Measurements from ENCODE around the gene CCR8.

Gene CCR8

DNA sequence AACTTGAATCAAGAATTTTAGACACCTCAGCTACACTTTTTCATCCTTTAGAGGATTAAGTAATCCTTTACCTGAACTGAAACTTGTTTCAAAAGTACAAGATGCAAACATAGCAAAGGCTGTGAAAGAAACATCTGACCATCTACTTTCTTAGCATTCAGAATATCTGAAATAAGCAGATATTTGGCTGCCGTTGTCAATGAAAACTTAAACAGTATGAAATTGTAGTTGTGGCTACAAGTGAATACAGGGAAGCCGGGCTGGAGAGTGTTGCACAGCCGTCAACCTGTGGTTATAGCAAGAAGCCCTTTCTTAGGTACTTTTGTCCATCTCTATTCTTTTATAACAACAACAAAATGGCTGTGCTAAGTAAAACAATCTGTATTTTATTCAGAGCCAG is 42.7 kb upstream of the CCR8 start:
- H3K9me3 ChIP-seq (ENCODE audit: insufficient read depth, low read length), result no peaks in the 10 kb centered on the region
- no peaks in the 10 kb centered on the region for H3K36me3 ChIP-seq (ENCODE audit: insufficient read depth, insufficient read length, low read length)
- no peak overlapping the region for H3K4me3 ChIP-seq (ENCODE audit: insufficient read length, low read depth)

DNA sequence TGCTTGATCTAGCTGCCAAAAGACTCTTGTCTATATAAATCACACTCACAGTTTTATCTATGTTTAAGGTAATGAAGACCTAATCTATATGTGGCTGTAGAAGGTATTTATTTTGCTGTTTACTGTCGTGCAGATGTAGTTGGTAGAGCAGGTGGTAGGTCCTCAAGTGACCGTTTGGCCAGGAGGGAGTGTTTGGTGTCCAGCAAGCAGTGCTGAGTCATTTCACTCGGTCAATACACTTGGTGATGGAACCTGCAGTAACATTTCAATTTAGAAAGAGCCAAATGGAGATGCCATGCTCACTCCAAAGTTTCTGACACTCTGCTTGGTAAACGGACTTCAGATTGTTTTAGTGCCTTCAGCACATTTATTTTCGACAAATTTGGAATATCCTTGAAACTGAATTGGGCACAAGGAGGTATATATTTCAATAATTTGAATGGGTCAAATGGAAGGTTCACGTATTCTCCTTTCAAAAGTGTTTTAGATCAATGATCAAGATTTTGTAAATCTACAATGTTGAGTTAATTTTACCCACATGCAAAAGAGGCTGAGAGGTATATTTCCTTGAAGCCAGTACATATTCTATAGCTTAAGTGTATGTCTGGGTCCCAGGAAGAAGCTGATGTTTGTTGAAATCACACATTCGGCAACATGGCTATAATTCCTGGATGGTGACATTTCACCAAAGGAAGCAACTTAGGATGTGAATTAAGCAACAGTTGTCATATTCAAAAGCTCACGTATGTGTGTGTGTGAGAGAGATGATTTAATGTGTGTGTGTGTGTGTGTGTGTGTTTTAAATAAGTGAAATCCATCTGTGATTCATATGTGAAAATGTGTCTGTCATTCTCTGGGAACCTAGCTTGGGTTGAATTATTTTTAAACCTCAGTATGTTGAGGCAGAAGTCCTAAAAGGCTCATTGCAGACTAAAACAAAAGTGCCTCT is 42.0 kb upstream of the CCR8 start:
- Histone ChIP-seq H3K9me3 (ENCODE audit: insufficient read depth, low read length) (no peaks in the 10 kb centered on the region), H3K36me3 (ENCODE audit: insufficient read depth, insufficient read length, low read length) (no peaks in the 10 kb centered on the region), H3K27me3 (ENCODE audit: insufficient read depth, insufficient read length) (no peaks in the 10 kb centered on the region), H3K9ac (ENCODE audit: insufficient read length, low read depth) (no peak overlapping the region), H3K4me1 (ENCODE audit: insufficient read depth, insufficient read length) (no peaks in the 10 kb centered on the region), H3K4me3 (ENCODE audit: insufficient read length, low read depth) (no peak overlapping the region)
- DNase-seq (ENCODE audit: low read depth, low spot score), result no peak
- TF ChIP-seq SUZ12 (IDR thresholded peaks at IDR 0.05; ENCODE audit: extremely low read depth, insufficient read depth, insufficient read length), result no peak
- TF ChIP-seq YY1 (IDR thresholded peaks at IDR 0.05; ENCODE audit: insufficient read depth, insufficient read length), result no peak
- TF ChIP-seq ZNF274 (IDR thresholded peaks at IDR 0.05; ENCODE audit: low read depth, low read length), result no peak

More for the DNA sequence above, 42.7 kb upstream of the CCR8 start:
- DNase-seq (ENCODE audit: low read depth, low spot score), result no peak
- no peak for TF ChIP-seq SUZ12 (IDR thresholded peaks at IDR 0.05; ENCODE audit: extremely low read depth, insufficient read depth, insufficient read length)
- no peak for TF ChIP-seq ZNF274 (IDR thresholded peaks at IDR 0.05; ENCODE audit: low read depth, low read length)
- no peak for TF ChIP-seq YY1 (IDR thresholded peaks at IDR 0.05; ENCODE audit: insufficient read depth, insufficient read length)
- Histone ChIP-seq H3K27me3 (ENCODE audit: insufficient read depth, insufficient read length) (no peaks in the 10 kb centered on the region), H3K4me1 (ENCODE audit: insufficient read depth, insufficient read length) (no peaks in the 10 kb centered on the region), H3K9ac (ENCODE audit: insufficient read length, low read depth) (no peak overlapping the region)

DNA sequence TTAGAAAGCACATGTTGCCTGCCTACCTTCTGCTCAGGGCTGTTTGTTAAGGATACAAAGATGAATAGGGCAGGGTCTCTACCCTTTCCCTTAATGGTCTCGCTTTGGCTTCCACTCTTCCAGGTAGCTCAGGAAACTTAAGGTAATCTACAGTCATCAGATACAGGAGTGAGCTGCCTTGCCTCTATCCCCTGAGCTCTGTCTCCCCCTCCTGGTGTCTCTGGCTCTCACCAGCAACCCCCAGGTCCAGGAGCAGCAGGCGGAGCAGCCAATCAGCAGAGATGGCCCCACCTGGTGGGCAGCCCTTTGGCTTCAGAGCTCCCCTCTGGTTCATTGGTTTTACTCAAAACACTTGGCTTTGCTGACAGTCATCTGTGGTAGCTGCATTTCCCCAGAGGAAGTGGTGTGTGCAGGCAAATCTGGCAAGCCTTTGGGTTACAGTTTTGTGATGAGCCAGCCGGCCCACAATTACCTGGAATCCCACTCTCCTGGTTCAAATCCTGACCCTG is 41.2 kb upstream of the CCR8 start:
- TF ChIP-seq ZNF274 (IDR thresholded peaks at IDR 0.05; ENCODE audit: low read depth, low read length) (no peak), SUZ12 (IDR thresholded peaks at IDR 0.05; ENCODE audit: extremely low read depth, insufficient read depth, insufficient read length) (no peak), YY1 (IDR thresholded peaks at IDR 0.05; ENCODE audit: insufficient read depth, insufficient read length) (no peak)
- H3K4me1 ChIP-seq (ENCODE audit: insufficient read depth, insufficient read length), result no peaks in the 10 kb centered on the region
- no peaks in the 10 kb centered on the region for H3K9me3 ChIP-seq (ENCODE audit: insufficient read depth, low read length)
- no peaks in the 10 kb centered on the region for H3K36me3 ChIP-seq (ENCODE audit: insufficient read depth, insufficient read length, low read length)
- peak; percentile 91 for DNase-seq (ENCODE audit: low read depth, low spot score)
- no peak overlapping the region for H3K9ac ChIP-seq (ENCODE audit: insufficient read length, low read depth)
- no peak overlapping the region for H3K4me3 ChIP-seq (ENCODE audit: insufficient read length, low read depth)
- no peaks in the 10 kb centered on the region for H3K27me3 ChIP-seq (ENCODE audit: insufficient read depth, insufficient read length)

DNA sequence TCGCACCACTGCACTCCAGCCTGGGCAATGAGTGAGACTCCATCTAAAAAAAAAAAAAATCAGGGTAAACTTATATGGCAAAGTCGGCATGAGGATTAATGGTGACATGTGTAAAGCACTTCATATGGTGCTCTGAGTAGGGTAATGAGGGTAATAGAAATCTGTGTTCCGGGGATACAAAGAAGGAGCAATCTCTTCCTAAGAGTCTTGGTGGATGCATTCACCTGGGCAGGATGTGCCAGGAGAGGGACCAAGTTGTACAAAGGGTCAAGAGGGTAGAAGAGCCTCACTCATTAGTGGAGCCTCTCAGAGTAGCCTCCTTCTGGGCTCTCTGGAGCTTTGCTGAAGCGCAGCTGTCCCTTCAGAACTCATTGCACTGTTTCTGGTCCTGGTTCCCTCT is 40.4 kb upstream of the CCR8 start:
- no peaks in the 10 kb centered on the region for H3K4me1 ChIP-seq (ENCODE audit: insufficient read depth, insufficient read length)
- no peak overlapping the region for H3K4me3 ChIP-seq (ENCODE audit: insufficient read length, low read depth)
- no peak overlapping the region for H3K9ac ChIP-seq (ENCODE audit: insufficient read length, low read depth)
- H3K9me3 ChIP-seq (ENCODE audit: insufficient read depth, low read length), result no peaks in the 10 kb centered on the region
- H3K27me3 ChIP-seq (ENCODE audit: insufficient read depth, insufficient read length), result no peaks in the 10 kb centered on the region
- TF ChIP-seq SUZ12 (IDR thresholded peaks at IDR 0.05; ENCODE audit: extremely low read depth, insufficient read depth, insufficient read length), result no peak
- no peak for TF ChIP-seq ZNF274 (IDR thresholded peaks at IDR 0.05; ENCODE audit: low read depth, low read length)
- no peak for TF ChIP-seq YY1 (IDR thresholded peaks at IDR 0.05; ENCODE audit: insufficient read depth, insufficient read length)
- no peaks in the 10 kb centered on the region for H3K36me3 ChIP-seq (ENCODE audit: insufficient read depth, insufficient read length, low read length)
- DNase-seq (ENCODE audit: low read depth, low spot score), result no peak

DNA sequence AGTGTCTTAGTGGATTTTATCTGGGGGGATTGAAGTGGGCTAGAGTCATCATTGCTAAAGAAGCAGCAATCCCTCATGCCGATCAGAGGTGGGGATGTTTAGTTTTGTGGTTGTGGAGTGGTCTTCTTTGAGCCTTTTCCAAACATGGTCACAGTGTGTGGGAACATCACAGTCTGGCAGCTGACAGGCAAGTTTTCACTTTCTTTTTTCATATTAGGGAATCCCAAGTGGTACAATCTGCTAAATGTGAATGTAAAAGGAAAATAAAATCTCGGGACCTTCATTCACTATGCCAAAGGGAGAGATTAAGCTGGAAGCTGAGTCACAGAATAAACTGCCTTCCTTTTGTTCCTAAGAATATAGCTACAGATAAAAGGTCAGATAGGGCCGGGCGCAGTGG is 39.3 kb upstream of the CCR8 start:
- no peak overlapping the region for H3K4me3 ChIP-seq (ENCODE audit: insufficient read length, low read depth)
- no peak overlapping the region for H3K9ac ChIP-seq (ENCODE audit: insufficient read length, low read depth)
- TF ChIP-seq YY1 (IDR thresholded peaks at IDR 0.05; ENCODE audit: insufficient read depth, insufficient read length) (no peak), SUZ12 (IDR thresholded peaks at IDR 0.05; ENCODE audit: extremely low read depth, insufficient read depth, insufficient read length) (no peak), ZNF274 (IDR thresholded peaks at IDR 0.05; ENCODE audit: low read depth, low read length) (no peak)
- no peak for DNase-seq (ENCODE audit: low read depth, low spot score)
- H3K27me3 ChIP-seq (ENCODE audit: insufficient read depth, insufficient read length), result no peaks in the 10 kb centered on the region
- H3K9me3 ChIP-seq (ENCODE audit: insufficient read depth, low read length), result no peaks in the 10 kb centered on the region
- H3K4me1 ChIP-seq (ENCODE audit: insufficient read depth, insufficient read length), result no peaks in the 10 kb centered on the region
- H3K36me3 ChIP-seq (ENCODE audit: insufficient read depth, insufficient read length, low read length), result no peaks in the 10 kb centered on the region

DNA sequence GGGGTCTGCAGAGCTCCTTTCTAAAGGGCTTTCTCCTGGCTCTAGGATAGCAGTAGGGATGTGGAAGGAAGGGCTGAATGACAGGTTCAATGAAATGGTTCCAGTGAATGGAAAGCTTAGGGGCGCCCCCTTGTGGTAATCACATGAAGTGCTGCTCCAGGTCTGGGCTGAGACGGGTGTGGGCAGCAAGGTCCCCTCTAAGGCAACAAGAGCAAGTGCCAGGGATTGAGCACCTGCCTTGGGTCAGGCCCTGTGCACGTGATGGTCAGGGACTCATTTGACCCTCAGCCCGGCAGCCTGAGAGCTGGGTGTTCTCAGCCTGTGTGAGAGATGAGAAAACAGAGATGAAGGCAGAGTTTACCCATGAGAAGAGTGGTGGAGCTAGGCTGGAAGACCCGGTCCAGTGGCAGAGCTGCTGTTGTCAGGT is 37.6 kb upstream of the CCR8 start:
- DNase-seq (ENCODE audit: low read depth, low spot score), result peak; percentile 66
- no peaks in the 10 kb centered on the region for H3K4me1 ChIP-seq (ENCODE audit: insufficient read depth, insufficient read length)
- H3K9me3 ChIP-seq (ENCODE audit: insufficient read depth, low read length), result no peaks in the 10 kb centered on the region
- no peak overlapping the region for H3K4me3 ChIP-seq (ENCODE audit: insufficient read length, low read depth)
- no peak for TF ChIP-seq SUZ12 (IDR thresholded peaks at IDR 0.05; ENCODE audit: extremely low read depth, insufficient read depth, insufficient read length)
- no peak for TF ChIP-seq YY1 (IDR thresholded peaks at IDR 0.05; ENCODE audit: insufficient read depth, insufficient read length)
- TF ChIP-seq ZNF274 (IDR thresholded peaks at IDR 0.05; ENCODE audit: low read depth, low read length), result no peak
- no peak overlapping the region for H3K9ac ChIP-seq (ENCODE audit: insufficient read length, low read depth)
- no peaks in the 10 kb centered on the region for H3K27me3 ChIP-seq (ENCODE audit: insufficient read depth, insufficient read length)
- H3K36me3 ChIP-seq (ENCODE audit: insufficient read depth, insufficient read length, low read length), result no peaks in the 10 kb centered on the region

DNA sequence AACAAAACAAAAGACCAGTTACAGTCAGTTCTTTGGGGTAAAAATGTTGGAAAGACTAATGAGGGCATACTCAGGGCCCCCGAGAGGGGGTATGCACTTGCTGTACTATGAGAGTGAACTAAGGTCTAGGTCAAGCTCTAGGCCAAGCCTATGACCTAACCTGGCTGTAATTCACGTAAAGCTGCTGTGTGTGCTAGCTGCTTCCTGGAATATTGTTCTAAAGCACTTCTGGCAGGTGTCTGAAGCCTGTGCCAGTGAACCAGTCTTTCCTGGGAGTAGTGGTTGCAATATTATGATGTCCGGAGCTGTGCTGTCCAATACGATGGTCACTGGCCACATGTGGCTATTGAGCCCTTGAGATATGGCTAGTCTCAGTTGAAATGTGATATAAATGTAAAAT is 36.5 kb upstream of the CCR8 start:
- TF ChIP-seq SUZ12 (IDR thresholded peaks at IDR 0.05; ENCODE audit: extremely low read depth, insufficient read depth, insufficient read length) (no peak), YY1 (IDR thresholded peaks at IDR 0.05; ENCODE audit: insufficient read depth, insufficient read length) (no peak), ZNF274 (IDR thresholded peaks at IDR 0.05; ENCODE audit: low read depth, low read length) (no peak)
- no peaks in the 10 kb centered on the region for H3K4me1 ChIP-seq (ENCODE audit: insufficient read depth, insufficient read length)
- no peaks in the 10 kb centered on the region for H3K9me3 ChIP-seq (ENCODE audit: insufficient read depth, low read length)
- no peak for DNase-seq (ENCODE audit: low read depth, low spot score)
- H3K9ac ChIP-seq (ENCODE audit: insufficient read length, low read depth), result no peak overlapping the region
- no peaks in the 10 kb centered on the region for H3K36me3 ChIP-seq (ENCODE audit: insufficient read depth, insufficient read length, low read length)
- H3K27me3 ChIP-seq (ENCODE audit: insufficient read depth, insufficient read length), result no peaks in the 10 kb centered on the region
- no peak overlapping the region for H3K4me3 ChIP-seq (ENCODE audit: insufficient read length, low read depth)
